SIG-M5 (cell line): ENCODE results near the gene NLGN1.

Source experiments
- DNase-seq: peaks from one replicate; lab custom pipeline; 2025; lab: John Stamatoyannopoulos, UW

The NLGN1 gene

GRCh38 chr3:173839859-173840258 lies 442.3 kb downstream of the NLGN1 start:
- no peak for DNase-seq

GRCh38 chr3:173841334-173841733 lies 443.8 kb downstream of the NLGN1 start:
- no peak for DNase-seq

- no peak for DNase-seq
These were observed 445.5 kb downstream of the NLGN1 start for GRCh38 chr3:173843060-173843459.

GRCh38 chr3:173846584-173846983 lies 449.0 kb downstream of the NLGN1 start:
- no peak for DNase-seq

GRCh38 chr3:173849489-173849888 lies 451.9 kb downstream of the NLGN1 start:
- no peak for DNase-seq

- DNase-seq = no peak
These were observed 459.6 kb downstream of the NLGN1 start for GRCh38 chr3:173857154-173857553.

GRCh38 chr3:173862701-173863100 lies 465.2 kb downstream of the NLGN1 start:
- DNase-seq = no peak

- DNase-seq = no peak
These were observed 466.0 kb downstream of the NLGN1 start for GRCh38 chr3:173863551-173863950.

GRCh38 chr3:173865900-173866498 lies 468.5 kb downstream of the NLGN1 start:
- no peak for DNase-seq

- DNase-seq = no peak
These were observed 472.2 kb downstream of the NLGN1 start for GRCh38 chr3:173869766-173870165.

- DNase-seq = no peak
These were observed 473.4 kb downstream of the NLGN1 start for GRCh38 chr3:173870976-173871375.

GRCh38 chr3:173875790-173876189 lies 478.2 kb downstream of the NLGN1 start:
- DNase-seq = no peak

GRCh38 chr3:173876476-173876875 lies 478.9 kb downstream of the NLGN1 start:
- DNase-seq = no peak

- DNase-seq = no peak
These were observed 490.3 kb downstream of the NLGN1 start for GRCh38 chr3:173887888-173888287.

- no peak for DNase-seq
These were observed 492.1 kb downstream of the NLGN1 start for GRCh38 chr3:173889596-173889995.

GRCh38 chr3:173890091-173890490 lies 492.5 kb downstream of the NLGN1 start:
- DNase-seq = no peak

GRCh38 chr3:173891272-173892100 lies 493.9 kb downstream of the NLGN1 start:
- DNase-seq = no peak

- no peak for DNase-seq
These were observed 495.0 kb downstream of the NLGN1 start for GRCh38 chr3:173892547-173892946.

GRCh38 chr3:173893066-173893465 lies 495.5 kb downstream of the NLGN1 start:
- DNase-seq = no peak

GRCh38 chr3:173893835-173894234 lies 496.3 kb downstream of the NLGN1 start:
- DNase-seq = no peak

GRCh38 chr3:173897631-173898030 lies 500.1 kb downstream of the NLGN1 start:
- DNase-seq = no peak

GRCh38 chr3:173901649-173902048 lies 504.1 kb downstream of the NLGN1 start:
- DNase-seq = no peak

GRCh38 chr3:173902401-173902800 lies 504.9 kb downstream of the NLGN1 start:
- no peak for DNase-seq

- no peak for DNase-seq
These were observed 505.3 kb downstream of the NLGN1 start for GRCh38 chr3:173902871-173903270.
